Measurements from ENCODE around the gene FOXL3. TPM values are rescaled to one million over a fixed set of nuclear protein-coding genes. Genes with fewer than 3 reads are reported as not detected.

Gene FOXL3
- total and polyA plus RNA-seq, 3 donors from 2014 or later = 4.5 to 37.7 (median 14.5) TPM

- no peak for DNase-seq
- Histone ChIP-seq H3K36me3 (ENCODE audit: low read depth, missing control alignments) (no peaks in the 10 kb centered on the region), H3K4me1 (no peaks in the 10 kb centered on the region), H3K9me3 (no peaks in the 10 kb centered on the region), H3K4me3 (no peak overlapping the region), H3K27me3 (no peaks in the 10 kb centered on the region), H3K27ac (no peak overlapping the region)
- intact Hi-C loops (cut with DNase I; ENCODE audit: low total_unique reads) = no loop called here
- WGBS, 2 donors = 81 to 90% methylated on average over 21 to 34 of the region's 34 CpGs
- TF ChIP-seq CTCF (IDR thresholded peaks at IDR 0.05) = no peak
- TF ChIP-seq POLR2A (IDR thresholded peaks at IDR 0.05) = no peak
Measured at GRCh38 chr7:301291-302053, 11.5 kb downstream of the FOXL3 start.

- intact Hi-C loops (cut with DNase I; ENCODE audit: low total_unique reads) = no loop called here
- H3K27ac ChIP-seq = no peak overlapping the region
- WGBS, 2 donors = 90 to 93% methylated on average over 13 to 18 of the region's 18 CpGs
- H3K4me3 ChIP-seq = no peak overlapping the region
- no peaks in the 10 kb centered on the region for H3K4me1 ChIP-seq
- no peak for DNase-seq
- H3K36me3 ChIP-seq (ENCODE audit: low read depth, missing control alignments) = no peaks in the 10 kb centered on the region
- no peaks in the 10 kb centered on the region for H3K27me3 ChIP-seq
- no peaks in the 10 kb centered on the region for H3K9me3 ChIP-seq
- TF ChIP-seq CTCF (IDR thresholded peaks at IDR 0.05) = no peak
- TF ChIP-seq POLR2A (IDR thresholded peaks at IDR 0.05) = no peak
Measured at GRCh38 chr7:302054-302992, 12.4 kb downstream of the FOXL3 start.

- H3K27me3 ChIP-seq = no peaks in the 10 kb centered on the region
- DNase-seq = no peak
- WGBS, 2 donors = 77 to 87% methylated on average over 11 of the region's 11 CpGs
- no peak for TF ChIP-seq POLR2A (IDR thresholded peaks at IDR 0.05)
- no peak for TF ChIP-seq CTCF (IDR thresholded peaks at IDR 0.05)
- intact Hi-C loops (cut with DNase I; ENCODE audit: low total_unique reads) = no loop called here
- H3K4me3 ChIP-seq = no peak overlapping the region
- H3K4me1 ChIP-seq = no peaks in the 10 kb centered on the region
- no peak overlapping the region for H3K27ac ChIP-seq
- H3K9me3 ChIP-seq = no peaks in the 10 kb centered on the region
- H3K36me3 ChIP-seq (ENCODE audit: low read depth, missing control alignments) = no peaks in the 10 kb centered on the region
Measured at GRCh38 chr7:303425-303824, 13.5 kb downstream of the FOXL3 start.

- DNase-seq = no peak
- 80 to 85% methylated on average over 21 to 24 of the region's 24 CpGs for WGBS, 2 donors
Measured at GRCh38 chr7:303884-304573, 14.1 kb downstream of the FOXL3 start.

More at GRCh38 chr7:303884-304573, 14.1 kb downstream of the FOXL3 start:
- Histone ChIP-seq H3K36me3 (ENCODE audit: low read depth, missing control alignments) (no peaks in the 10 kb centered on the region), H3K9me3 (no peaks in the 10 kb centered on the region), H3K27ac (no peak overlapping the region), H3K4me1 (no peaks in the 10 kb centered on the region), H3K4me3 (no peak overlapping the region), H3K27me3 (no peaks in the 10 kb centered on the region)
- intact Hi-C loops (cut with DNase I; ENCODE audit: low total_unique reads) = no loop called here
- TF ChIP-seq CTCF (IDR thresholded peaks at IDR 0.05) = no peak
- TF ChIP-seq POLR2A (IDR thresholded peaks at IDR 0.05) = no peak

Measured in testis (tissue), 3 donors.